Natural killer cell (primary cell): ENCODE data around the gene EMC1. TPM values are rescaled to one million over a fixed set of nuclear protein-coding genes. Genes with fewer than 3 reads are reported as not detected.
A peak's percentile ranks its signal among the peaks of the same experiment; 100 is the strongest.

Experiments
- ATAC-seq, 3 donors: fragments of 150-1000 bp in 2 of 3; fragments of 200-7000 bp in 1 of 3; cut with Tn5 transposase; 1 replicate in 1 of 3; 2 replicates in 2 of 3; pipeline ENCODE4 v1.10.0; 2021; ENCODE audit warnings: mild to moderate bottlenecking in 2 of 3, moderate library complexity in 2 of 3
- DNase-seq, 2 donors: peaks; one replicate each; pipeline versions ENCODE4 v3.0.0 to v3.0.0-alpha.2; 2013 to 2021; ENCODE audit warnings: mixed read lengths in 1 of 2
- H3K27ac ChIP-seq: one replicate; pipeline ENCODE4 v1.5.1; 2013; ENCODE audit warnings: mild to moderate bottlenecking, low read length
- H3K27me3 ChIP-seq: one replicate; pipeline ENCODE4 v1.6.1; 2013; ENCODE audit warnings: low read length; ENCODE audit not compliant: control insufficient read depth, insufficient read depth
- H3K36me3 ChIP-seq: one replicate; pipeline ENCODE4 v1.6.1; 2013; ENCODE audit warnings: low read length; ENCODE audit not compliant: control insufficient read depth, insufficient read depth
- H3K4me1 ChIP-seq: one replicate; pipeline ENCODE4 v1.6.1; 2013; ENCODE audit warnings: low read length; ENCODE audit not compliant: control insufficient read depth, insufficient read depth
- H3K4me3 ChIP-seq: one replicate; pipeline ENCODE4 v1.5.1; 2013; ENCODE audit warnings: low read length
- H3K9me3 ChIP-seq: one replicate; pipeline ENCODE4 v1.6.1; 2013; ENCODE audit warnings: low read length; ENCODE audit not compliant: control insufficient read depth, insufficient read depth
- H3K27ac Mint-ChIP-seq, 2 donors: one replicate each; pipeline ENCODE4 v1.8.0; 2022; ENCODE audit warnings: mild to moderate bottlenecking in 2 of 2, mixed read lengths in 2 of 2, moderate library complexity in 1 of 2
- H3K27me3 Mint-ChIP-seq, 2 donors: one replicate each; pipeline ENCODE4 v1.8.0; 2022; ENCODE audit warnings: low read depth in 2 of 2, mixed read lengths in 2 of 2
- H3K36me3 Mint-ChIP-seq: one replicate; pipeline ENCODE4 v1.8.0; 2022; ENCODE audit warnings: mixed read lengths
- H3K4me1 Mint-ChIP-seq, 2 donors: one replicate each; pipeline ENCODE4 v1.8.0; 2022; ENCODE audit warnings: mixed read lengths in 2 of 2
- H3K4me3 Mint-ChIP-seq: one replicate; pipeline ENCODE4 v1.8.0; 2022; ENCODE audit warnings: mild to moderate bottlenecking, moderate library complexity, mixed read lengths
- H3K9me3 Mint-ChIP-seq, 2 donors: one replicate each; pipeline ENCODE4 v1.8.0; 2022; ENCODE audit warnings: mixed read lengths in 2 of 2
- CTCF ChIP-seq: fragments of 200-600 bp; IDR thresholded peaks from one replicate; pipeline ENCODE4 v1.8.0; 2022; ENCODE audit warnings: antibody characterized with exemption
- WGBS: methylation state at CpG from one replicate; pipeline ENCODE4 v1.1.7; 2013; ENCODE audit warnings: missing lambda C conversion rate; ENCODE audit not compliant: insufficient coverage; 5-methylcytosine and 5-hydroxymethylcytosine counted together
- intact Hi-C: fragments of 100-400 bp; cut with micrococcal nuclease; formaldehyde crosslinking; loops from one replicate; pipeline ENCODE4 v1.14.2; 2022
- total RNA-seq, 4 donors: library from RNA; stranded (reverse); fragments of 120-200 nt in 1 of 4; gene quantifications; one replicate each; pipeline versions ENCODE4 v1.2.3 to v1.2.4, GENCODE V29; 2013 to 2022

EMC1 gene
- total RNA-seq, 3 donors from 2014 or later (not counting 1 experiment from before 2014, with no cell fraction given) = 30.7 to 36.0 (median 33.5) TPM

- DNase-seq (no peak), ATAC-seq (no peak)
- intact Hi-C loops = no loop called here
- Mint-ChIP-seq H3K4me3 (no peak overlapping the region), H3K27ac (no peak overlapping the region), H3K36me3 (peaks cover 33% of the 10 kb centered on the region), H3K27me3 (no peaks in the 10 kb centered on the region), H3K4me1 (peaks cover 0 to 5% of the 10 kb centered on the region in 2 donors), H3K9me3 (no peaks in the 10 kb centered on the region)
- peaks cover 77% of the 10 kb centered on the region for H3K36me3 ChIP-seq
- H3K27me3 ChIP-seq = no peaks in the 10 kb centered on the region
- H3K4me3 ChIP-seq = no peak overlapping the region
- no peak overlapping the region for H3K27ac ChIP-seq
- WGBS = 99% methylated on average over 11 of the region's 11 CpGs
- no peaks in the 10 kb centered on the region for H3K9me3 ChIP-seq
- TF ChIP-seq CTCF = no peak
- H3K4me1 ChIP-seq = no peaks in the 10 kb centered on the region
Measured at GRCh38 chr1:19222573-19222972, 28.8 kb downstream of the EMC1 start.

GRCh38 chr1:19220991-19221390 is 30.3 kb downstream of the EMC1 start:
- Histone ChIP-seq H3K4me3 (no peak overlapping the region), H3K36me3 (peaks cover 71% of the 10 kb centered on the region), H3K27me3 (no peaks in the 10 kb centered on the region), H3K9me3 (no peaks in the 10 kb centered on the region), H3K27ac (no peak overlapping the region), H3K4me1 (no peaks in the 10 kb centered on the region)
- ATAC-seq (no peak), DNase-seq (no peak)
- intact Hi-C loops = no loop called here
- Mint-ChIP-seq H3K4me3 (no peak overlapping the region), H3K36me3 (peaks cover 33% of the 10 kb centered on the region), H3K27me3 (no peaks in the 10 kb centered on the region), H3K4me1 (peaks cover 0 to 6% of the 10 kb centered on the region in 2 donors), H3K27ac (no peak overlapping the region), H3K9me3 (no peaks in the 10 kb centered on the region)
- 78% methylated on average over 6 of the region's 7 CpGs for WGBS
- TF ChIP-seq CTCF = no peak

GRCh38 chr1:19220080-19220846 is 31.1 kb downstream of the EMC1 start:
- no peak for ATAC-seq
- no peak overlapping the region for H3K4me3 Mint-ChIP-seq
- no peaks in the 10 kb centered on the region for H3K27me3 Mint-ChIP-seq

More at GRCh38 chr1:19220080-19220846, 31.1 kb downstream of the EMC1 start:
- no peak for TF ChIP-seq CTCF
- intact Hi-C loops = no loop called here
- Histone ChIP-seq H3K4me1 (no peaks in the 10 kb centered on the region), H3K4me3 (no peak overlapping the region), H3K27ac (no peak overlapping the region), H3K9me3 (no peaks in the 10 kb centered on the region), H3K27me3 (no peaks in the 10 kb centered on the region), H3K36me3 (peaks cover 67% of the 10 kb centered on the region)
- H3K4me1 Mint-ChIP-seq = peaks cover 0 to 6% of the 10 kb centered on the region in 2 donors
- peak in 1 of 2 donors; percentile 11 for DNase-seq
- peaks cover 33% of the 10 kb centered on the region for H3K36me3 Mint-ChIP-seq
- no peaks in the 10 kb centered on the region for H3K9me3 Mint-ChIP-seq
- H3K27ac Mint-ChIP-seq = peak overlapping the region; percentile 29 to 45
- WGBS = 95% methylated on average over 8 of the region's 8 CpGs
